Measurements from ENCODE around the gene AGRN. TPM values are rescaled to one million over a fixed set of nuclear protein-coding genes. Genes with fewer than 3 reads are reported as not detected.
"Not testable (repeated sequence)": the region's sequence is repeated elsewhere in the genome, so short reads cannot be mapped to it uniquely, and the experiment has no call there.

The AGRN gene
- total RNA-seq, 1 donor from 2014 or later: 114 TPM

DNA sequence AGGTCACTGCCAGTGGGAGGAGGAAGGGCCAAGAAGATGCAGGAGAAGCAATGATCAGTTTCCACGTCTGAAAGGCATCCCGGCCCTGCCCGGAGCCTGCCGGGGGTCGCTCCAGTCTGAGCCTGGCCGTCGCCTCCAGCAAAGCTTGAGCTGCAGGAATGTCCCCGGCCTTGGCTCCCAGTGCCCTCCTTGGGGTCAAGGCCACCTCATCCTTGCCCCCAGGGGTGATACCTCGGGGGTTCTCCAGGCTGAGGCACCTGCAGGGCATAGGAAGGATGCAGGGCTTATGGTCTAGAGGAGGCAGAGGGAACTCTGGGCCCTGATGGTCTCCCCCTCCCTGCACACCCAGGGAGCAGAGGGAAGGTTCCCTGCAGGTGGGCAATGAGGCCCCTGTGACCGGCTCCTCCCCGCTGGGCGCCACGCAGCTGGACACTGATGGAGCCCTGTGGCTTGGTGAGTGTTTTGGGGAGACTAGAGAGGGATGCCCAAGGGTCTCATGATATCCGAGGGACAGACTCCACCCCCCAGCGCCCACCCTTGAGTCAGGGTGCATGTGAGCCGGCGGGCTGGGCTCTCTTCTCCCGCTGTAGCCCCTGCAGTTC lies 34.3 kb downstream of the AGRN start:
- DNase-seq (no peak), ATAC-seq (no peak)
- Histone ChIP-seq H3K9me3 (no peaks in the 10 kb centered on the region), H3K4me1 (peaks cover 6% of the 10 kb centered on the region), H3K27me3 (ENCODE audit: low read depth) (peaks cover 6% of the 10 kb centered on the region), H3K36me3 (peaks cover 30% of the 10 kb centered on the region), H3K4me3 (no peak overlapping the region), H3K27ac (no peak overlapping the region)
- TF ChIP-seq, protein P1, sequence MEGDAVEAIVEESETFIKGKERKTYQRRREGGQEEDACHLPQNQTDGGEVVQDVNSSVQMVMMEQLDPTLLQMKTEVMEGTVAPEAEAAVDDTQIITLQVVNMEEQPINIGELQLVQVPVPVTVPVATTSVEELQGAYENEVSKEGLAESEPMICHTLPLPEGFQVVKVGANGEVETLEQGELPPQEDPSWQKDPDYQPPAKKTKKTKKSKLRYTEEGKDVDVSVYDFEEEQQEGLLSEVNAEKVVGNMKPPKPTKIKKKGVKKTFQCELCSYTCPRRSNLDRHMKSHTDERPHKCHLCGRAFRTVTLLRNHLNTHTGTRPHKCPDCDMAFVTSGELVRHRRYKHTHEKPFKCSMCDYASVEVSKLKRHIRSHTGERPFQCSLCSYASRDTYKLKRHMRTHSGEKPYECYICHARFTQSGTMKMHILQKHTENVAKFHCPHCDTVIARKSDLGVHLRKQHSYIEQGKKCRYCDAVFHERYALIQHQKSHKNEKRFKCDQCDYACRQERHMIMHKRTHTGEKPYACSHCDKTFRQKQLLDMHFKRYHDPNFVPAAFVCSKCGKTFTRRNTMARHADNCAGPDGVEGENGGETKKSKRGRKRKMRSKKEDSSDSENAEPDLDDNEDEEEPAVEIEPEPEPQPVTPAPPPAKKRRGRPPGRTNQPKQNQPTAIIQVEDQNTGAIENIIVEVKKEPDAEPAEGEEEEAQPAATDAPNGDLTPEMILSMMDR (IDR thresholded peaks at IDR 0.05): no peak
- intact Hi-C loops (cut with DNase I): no loop called here

DNA sequence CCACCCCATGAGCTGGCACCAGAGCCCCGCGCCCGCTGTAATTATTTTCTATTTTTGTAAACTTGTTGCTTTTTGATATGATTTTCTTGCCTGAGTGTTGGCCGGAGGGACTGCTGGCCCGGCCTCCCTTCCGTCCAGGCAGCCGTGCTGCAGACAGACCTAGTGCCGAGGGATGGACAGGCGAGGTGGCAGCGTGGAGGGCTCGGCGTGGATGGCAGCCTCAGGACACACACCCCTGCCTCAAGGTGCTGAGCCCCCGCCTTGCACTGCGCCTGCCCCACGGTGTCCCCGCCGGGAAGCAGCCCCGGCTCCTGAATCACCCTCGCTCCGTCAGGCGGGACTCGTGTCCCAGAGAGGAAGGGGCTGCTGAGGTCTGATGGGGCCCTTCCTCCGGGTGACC lies 35.1 kb downstream of the AGRN start:
- TF ChIP-seq, protein P1 (IDR thresholded peaks at IDR 0.05): no peak
- ATAC-seq: no peak
- H3K4me3 ChIP-seq: no peak overlapping the region
- peaks cover 30% of the 10 kb centered on the region for H3K36me3 ChIP-seq
- H3K27me3 ChIP-seq (ENCODE audit: low read depth): peaks cover 13% of the 10 kb centered on the region
- intact Hi-C loops (cut with DNase I): no loop called here
- H3K9me3 ChIP-seq: no peaks in the 10 kb centered on the region
- no peak overlapping the region for H3K27ac ChIP-seq
- H3K4me1 ChIP-seq: peaks cover 13% of the 10 kb centered on the region
- no peak for DNase-seq

DNA sequence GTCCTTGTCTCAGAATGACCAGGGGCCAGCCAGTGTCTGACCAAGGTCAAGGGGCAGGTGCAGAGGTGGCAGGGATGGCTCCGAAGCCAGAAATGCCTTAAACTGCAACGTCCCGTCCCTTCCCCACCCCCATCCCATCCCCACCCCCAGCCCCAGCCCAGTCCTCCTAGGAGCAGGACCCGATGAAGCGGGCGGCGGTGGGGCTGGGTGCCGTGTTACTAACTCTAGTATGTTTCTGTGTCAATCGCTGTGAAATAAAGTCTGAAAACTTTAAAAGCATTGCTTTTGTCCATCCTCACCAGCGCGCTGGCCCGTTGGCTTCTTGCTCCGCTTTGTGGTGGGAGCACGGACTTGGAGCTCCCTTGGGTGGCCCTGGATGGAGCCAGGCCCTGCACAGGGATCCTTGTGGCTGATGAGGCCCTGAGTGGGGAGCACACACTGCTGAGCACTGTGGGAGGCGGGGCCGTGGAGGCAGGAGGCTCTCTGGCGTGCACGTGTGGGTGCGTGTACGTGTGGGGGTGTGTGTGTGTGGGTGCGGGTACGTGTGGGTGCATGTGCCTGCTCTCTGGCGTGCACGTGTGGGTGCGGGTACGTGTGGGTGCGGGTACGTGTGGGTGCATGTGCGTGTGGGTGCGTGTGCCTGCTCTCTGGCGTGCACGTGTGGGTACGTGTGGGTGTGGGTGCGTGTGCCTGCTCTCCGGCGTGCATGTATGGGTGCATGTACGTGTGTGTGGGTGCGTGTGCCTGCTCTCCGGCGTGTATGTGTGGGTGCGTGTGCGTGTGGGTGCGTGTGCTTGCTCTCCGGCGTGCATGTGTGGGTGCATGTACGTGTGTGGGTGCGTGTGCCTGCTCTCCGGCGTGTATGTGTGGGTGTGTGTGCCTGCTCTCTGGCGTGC lies 36.2 kb downstream of the AGRN start:
- H3K27ac ChIP-seq: no peak overlapping the region
- ATAC-seq: no peak
- H3K36me3 ChIP-seq: peaks cover 29% of the 10 kb centered on the region
- DNase-seq: no peak
- peaks cover 18% of the 10 kb centered on the region for H3K4me1 ChIP-seq
- TF ChIP-seq, protein P1 (IDR thresholded peaks at IDR 0.05): no peak
- intact Hi-C loops (cut with DNase I): no loop called here
- H3K27me3 ChIP-seq (ENCODE audit: low read depth): peaks cover 25% of the 10 kb centered on the region
- no peak overlapping the region for H3K4me3 ChIP-seq
- no peaks in the 10 kb centered on the region for H3K9me3 ChIP-seq

DNA sequence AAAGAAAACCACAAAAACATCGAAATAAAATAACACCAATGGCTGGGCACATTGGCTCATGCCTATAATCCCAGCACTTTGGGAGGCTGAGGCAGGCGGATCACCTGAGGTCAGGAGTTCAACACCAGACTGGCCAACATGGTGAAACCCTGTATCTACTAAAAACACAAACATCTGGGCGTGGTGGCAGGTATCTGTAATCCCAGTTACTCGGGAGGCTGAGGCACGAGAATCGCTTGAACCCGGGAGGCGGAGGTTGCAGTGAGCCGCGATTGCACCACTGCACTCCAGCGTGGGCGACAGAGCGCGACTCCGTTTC lies 37.8 kb downstream of the AGRN start:
- H3K4me1 ChIP-seq: peaks cover 18% of the 10 kb centered on the region
- DNase-seq; ATAC-seq; H3K27ac ChIP-seq; H3K9me3 ChIP-seq; H3K4me3 ChIP-seq; intact Hi-C loops (cut with DNase I): not testable (repeated sequence)
- H3K36me3 ChIP-seq: peaks cover 18% of the 10 kb centered on the region
- peaks cover 39% of the 10 kb centered on the region for H3K27me3 ChIP-seq (ENCODE audit: low read depth)

DNA sequence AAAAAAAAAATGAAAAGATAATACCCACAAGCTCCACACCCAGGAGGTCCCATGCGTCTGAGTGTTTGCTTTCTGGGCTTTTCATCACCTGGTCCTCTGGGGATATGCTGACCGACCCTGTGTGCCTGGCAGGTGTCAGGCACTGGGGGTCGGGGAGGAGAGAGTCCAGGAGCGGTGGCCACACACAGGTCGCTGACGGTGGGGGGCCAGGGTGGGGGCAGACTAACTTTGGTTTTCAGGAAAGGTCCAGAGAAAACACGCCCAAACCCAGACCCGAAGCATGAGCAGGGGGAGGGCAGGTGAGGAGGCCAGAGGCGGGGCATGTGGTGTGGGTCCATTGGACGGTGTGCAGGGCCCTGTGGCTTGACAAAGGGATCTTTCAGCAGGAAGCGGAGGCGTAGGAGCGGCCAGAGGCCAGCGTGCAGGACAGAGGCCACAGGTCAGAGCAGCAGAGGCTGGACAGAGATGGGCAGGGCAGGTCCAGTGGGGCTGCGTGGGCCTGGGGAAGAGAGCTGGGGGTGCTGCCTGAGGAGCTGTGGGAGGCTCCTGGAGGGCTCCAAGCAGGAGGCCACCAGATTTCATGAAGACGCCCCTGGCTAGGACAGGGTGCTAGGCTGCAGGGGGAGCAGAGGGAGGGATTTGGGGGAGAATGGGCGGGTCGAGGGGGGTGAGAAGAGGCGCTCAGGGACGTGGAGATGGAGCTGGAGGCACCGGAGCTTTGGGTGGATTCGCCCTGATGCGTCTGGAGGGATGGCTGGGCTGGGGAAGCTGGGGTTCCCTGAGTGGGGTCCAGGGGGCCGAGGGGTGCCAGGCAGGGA lies 38.4 kb downstream of the AGRN start:
- no peak for DNase-seq
- H3K9me3 ChIP-seq: no peaks in the 10 kb centered on the region
- TF ChIP-seq, protein P1 (IDR thresholded peaks at IDR 0.05): no peak
- H3K27me3 ChIP-seq (ENCODE audit: low read depth): peaks cover 44% of the 10 kb centered on the region
- intact Hi-C loops (cut with DNase I): no loop called here
- ATAC-seq: no peak
- no peak overlapping the region for H3K4me3 ChIP-seq
- H3K36me3 ChIP-seq: peaks cover 18% of the 10 kb centered on the region
- peaks cover 18% of the 10 kb centered on the region for H3K4me1 ChIP-seq
- H3K27ac ChIP-seq: no peak overlapping the region
